ENCODE data around the gene BUD23.

- TF ChIP-seq CTCF (IDR thresholded peaks at IDR 0.05) (no peak), POLR2A (IDR thresholded peaks at IDR 0.05; ENCODE audit: low read depth) (no peak), POLR2AphosphoS5 (IDR thresholded peaks at IDR 0.05) (no peak), EP300 (IDR thresholded peaks at IDR 0.05) (no peak)
These were observed 15.1 kb upstream of the BUD23 start for GRCh38 chr7:73668103-73668885.

Data from esophagus muscularis mucosa (tissue), 4 donors.